ENCODE results near the gene GALNT2.

Gene GALNT2

GRCh38 chr1:230281556-230281955, 214.5 kb downstream of the GALNT2 start:
- Histone ChIP-seq H3K36me3 (ENCODE audit: control insufficient read depth in 2 of 2, insufficient read depth in 2 of 2, low read length in 2 of 2) (peaks cover 30 to 42% of the 10 kb centered on the region in 2 donors), H3K4me3 (ENCODE audit: low read length in 2 of 2) (no peak overlapping the region), H3K27ac (ENCODE audit: low read length) (no peak overlapping the region), H3K9me3 (ENCODE audit: control insufficient read depth in 2 of 2, low read length in 2 of 2) (no peaks in the 10 kb centered on the region), H3K4me1 (ENCODE audit: control insufficient read depth, insufficient read depth, low read length) (peaks cover 2% of the 10 kb centered on the region), H3K27me3 (ENCODE audit: control insufficient read depth in 1 of 2, insufficient read depth in 2 of 2, low read length in 2 of 2) (no peaks in the 10 kb centered on the region), H3K9ac (ENCODE audit: low read length in 2 of 2) (no peak overlapping the region)

- Histone ChIP-seq H3K4me3 (ENCODE audit: low read length in 2 of 2) (no peak overlapping the region), H3K27ac (ENCODE audit: low read length) (no peak overlapping the region), H3K9ac (ENCODE audit: low read length in 2 of 2) (no peak overlapping the region), H3K27me3 (ENCODE audit: control insufficient read depth in 1 of 2, insufficient read depth in 2 of 2, low read length in 2 of 2) (no peaks in the 10 kb centered on the region), H3K9me3 (ENCODE audit: control insufficient read depth in 2 of 2, low read length in 2 of 2) (no peaks in the 10 kb centered on the region), H3K36me3 (ENCODE audit: control insufficient read depth in 2 of 2, insufficient read depth in 2 of 2, low read length in 2 of 2) (peaks cover 25 to 36% of the 10 kb centered on the region in 2 donors), H3K4me1 (ENCODE audit: control insufficient read depth, insufficient read depth, low read length) (peaks cover 2% of the 10 kb centered on the region)
These were observed 215.1 kb downstream of the GALNT2 start for GRCh38 chr1:230282157-230282556.

- H3K27me3 ChIP-seq (ENCODE audit: control insufficient read depth in 1 of 2, insufficient read depth in 2 of 2, low read length in 2 of 2), result peaks cover under 1 to 1% of the 10 kb centered on the region in 2 donors
- no peak overlapping the region for H3K9ac ChIP-seq (ENCODE audit: low read length in 2 of 2)
- H3K27ac ChIP-seq (ENCODE audit: low read length), result no peak overlapping the region
- peaks cover 17 to 23% of the 10 kb centered on the region in 2 donors for H3K36me3 ChIP-seq (ENCODE audit: control insufficient read depth in 2 of 2, insufficient read depth in 2 of 2, low read length in 2 of 2)
- H3K9me3 ChIP-seq (ENCODE audit: control insufficient read depth in 2 of 2, low read length in 2 of 2), result no peaks in the 10 kb centered on the region
- peaks cover 2% of the 10 kb centered on the region for H3K4me1 ChIP-seq (ENCODE audit: control insufficient read depth, insufficient read depth, low read length)
- H3K4me3 ChIP-seq (ENCODE audit: low read length in 2 of 2), result no peak overlapping the region
These were observed 216.6 kb downstream of the GALNT2 start for GRCh38 chr1:230283678-230284077.

- Histone ChIP-seq H3K9ac (ENCODE audit: low read length in 2 of 2) (no peak overlapping the region), H3K4me3 (ENCODE audit: low read length in 2 of 2) (no peak overlapping the region), H3K4me1 (ENCODE audit: control insufficient read depth, insufficient read depth, low read length) (peaks cover 2% of the 10 kb centered on the region), H3K36me3 (ENCODE audit: control insufficient read depth in 2 of 2, insufficient read depth in 2 of 2, low read length in 2 of 2) (peaks cover 6 to 12% of the 10 kb centered on the region in 2 donors), H3K27me3 (ENCODE audit: control insufficient read depth in 1 of 2, insufficient read depth in 2 of 2, low read length in 2 of 2) (peaks cover 2 to 7% of the 10 kb centered on the region in 2 donors), H3K27ac (ENCODE audit: low read length) (no peak overlapping the region), H3K9me3 (ENCODE audit: control insufficient read depth in 2 of 2, low read length in 2 of 2) (no peaks in the 10 kb centered on the region)
These were observed 217.9 kb downstream of the GALNT2 start for GRCh38 chr1:230284891-230285290.

GRCh38 chr1:230285351-230285750, 218.3 kb downstream of the GALNT2 start:
- H3K27me3 ChIP-seq (ENCODE audit: control insufficient read depth in 1 of 2, insufficient read depth in 2 of 2, low read length in 2 of 2), result peaks cover 2 to 7% of the 10 kb centered on the region in 2 donors
- peaks cover 2% of the 10 kb centered on the region for H3K4me1 ChIP-seq (ENCODE audit: control insufficient read depth, insufficient read depth, low read length)
- no peak overlapping the region for H3K27ac ChIP-seq (ENCODE audit: low read length)
- no peak overlapping the region for H3K9ac ChIP-seq (ENCODE audit: low read length in 2 of 2)
- H3K36me3 ChIP-seq (ENCODE audit: control insufficient read depth in 2 of 2, insufficient read depth in 2 of 2, low read length in 2 of 2), result peaks cover 4 to 7% of the 10 kb centered on the region in 2 donors
- H3K9me3 ChIP-seq (ENCODE audit: control insufficient read depth in 2 of 2, low read length in 2 of 2), result no peaks in the 10 kb centered on the region
- H3K4me3 ChIP-seq (ENCODE audit: low read length in 2 of 2), result no peak overlapping the region

GRCh38 chr1:230286166-230286889, 219.3 kb downstream of the GALNT2 start:
- Histone ChIP-seq H3K9ac (ENCODE audit: low read length in 2 of 2) (no peak overlapping the region), H3K4me3 (ENCODE audit: low read length in 2 of 2) (no peak overlapping the region), H3K27ac (ENCODE audit: low read length) (no peak overlapping the region), H3K4me1 (ENCODE audit: control insufficient read depth, insufficient read depth, low read length) (peaks cover 1% of the 10 kb centered on the region), H3K36me3 (ENCODE audit: control insufficient read depth in 2 of 2, insufficient read depth in 2 of 2, low read length in 2 of 2) (no peaks in the 10 kb centered on the region), H3K9me3 (ENCODE audit: control insufficient read depth in 2 of 2, low read length in 2 of 2) (no peaks in the 10 kb centered on the region), H3K27me3 (ENCODE audit: control insufficient read depth in 1 of 2, insufficient read depth in 2 of 2, low read length in 2 of 2) (peaks cover 2 to 7% of the 10 kb centered on the region in 2 donors)

- Histone ChIP-seq H3K9me3 (ENCODE audit: control insufficient read depth in 2 of 2, low read length in 2 of 2) (no peaks in the 10 kb centered on the region), H3K36me3 (ENCODE audit: control insufficient read depth in 2 of 2, insufficient read depth in 2 of 2, low read length in 2 of 2) (no peaks in the 10 kb centered on the region), H3K27ac (ENCODE audit: low read length) (no peak overlapping the region), H3K9ac (ENCODE audit: low read length in 2 of 2) (no peak overlapping the region), H3K4me3 (ENCODE audit: low read length in 2 of 2) (no peak overlapping the region), H3K27me3 (ENCODE audit: control insufficient read depth in 1 of 2, insufficient read depth in 2 of 2, low read length in 2 of 2) (peaks cover 2 to 8% of the 10 kb centered on the region in 2 donors), H3K4me1 (ENCODE audit: control insufficient read depth, insufficient read depth, low read length) (no peaks in the 10 kb centered on the region)
These were observed 219.8 kb downstream of the GALNT2 start for GRCh38 chr1:230286890-230287269.

- H3K27ac ChIP-seq (ENCODE audit: low read length), result no peak overlapping the region
- H3K4me1 ChIP-seq (ENCODE audit: control insufficient read depth, insufficient read depth, low read length), result no peaks in the 10 kb centered on the region
- H3K27me3 ChIP-seq (ENCODE audit: control insufficient read depth in 1 of 2, insufficient read depth in 2 of 2, low read length in 2 of 2), result peaks cover 4 to 11% of the 10 kb centered on the region in 2 donors
- H3K9ac ChIP-seq (ENCODE audit: low read length in 2 of 2), result no peak overlapping the region
- H3K9me3 ChIP-seq (ENCODE audit: control insufficient read depth in 2 of 2, low read length in 2 of 2), result no peaks in the 10 kb centered on the region
- H3K36me3 ChIP-seq (ENCODE audit: control insufficient read depth in 2 of 2, insufficient read depth in 2 of 2, low read length in 2 of 2), result no peaks in the 10 kb centered on the region
- no peak overlapping the region for H3K4me3 ChIP-seq (ENCODE audit: low read length in 2 of 2)
These were observed 220.8 kb downstream of the GALNT2 start for GRCh38 chr1:230287674-230288315.

- no peaks in the 10 kb centered on the region for H3K4me1 ChIP-seq (ENCODE audit: control insufficient read depth, insufficient read depth, low read length)
- H3K27ac ChIP-seq (ENCODE audit: low read length), result no peak overlapping the region
- H3K36me3 ChIP-seq (ENCODE audit: control insufficient read depth in 2 of 2, insufficient read depth in 2 of 2, low read length in 2 of 2), result no peaks in the 10 kb centered on the region
- H3K9me3 ChIP-seq (ENCODE audit: control insufficient read depth in 2 of 2, low read length in 2 of 2), result no peaks in the 10 kb centered on the region
- H3K27me3 ChIP-seq (ENCODE audit: control insufficient read depth in 1 of 2, insufficient read depth in 2 of 2, low read length in 2 of 2), result peaks cover 7 to 19% of the 10 kb centered on the region in 2 donors
- H3K4me3 ChIP-seq (ENCODE audit: low read length in 2 of 2), result no peak overlapping the region
- H3K9ac ChIP-seq (ENCODE audit: low read length in 2 of 2), result no peak overlapping the region
These were observed 221.8 kb downstream of the GALNT2 start for GRCh38 chr1:230288641-230289349.

- no peak overlapping the region for H3K27ac ChIP-seq (ENCODE audit: low read length)
- no peaks in the 10 kb centered on the region for H3K36me3 ChIP-seq (ENCODE audit: control insufficient read depth in 2 of 2, insufficient read depth in 2 of 2, low read length in 2 of 2)
- H3K9ac ChIP-seq (ENCODE audit: low read length in 2 of 2), result no peak overlapping the region
These were observed 222.3 kb downstream of the GALNT2 start for GRCh38 chr1:230289350-230289644.

More at GRCh38 chr1:230289350-230289644, 222.3 kb downstream of the GALNT2 start:
- Histone ChIP-seq H3K4me1 (ENCODE audit: control insufficient read depth, insufficient read depth, low read length) (no peaks in the 10 kb centered on the region), H3K27me3 (ENCODE audit: control insufficient read depth in 1 of 2, insufficient read depth in 2 of 2, low read length in 2 of 2) (peaks cover 7 to 20% of the 10 kb centered on the region in 2 donors), H3K4me3 (ENCODE audit: low read length in 2 of 2) (no peak overlapping the region), H3K9me3 (ENCODE audit: control insufficient read depth in 2 of 2, low read length in 2 of 2) (no peaks in the 10 kb centered on the region)

Measured in stomach smooth muscle (tissue), 2 donors.